Panc1 (cell line): ENCODE measurements around the gene HINT3. TPM values are rescaled to one million over a fixed set of nuclear protein-coding genes. Genes with fewer than 3 reads are reported as not detected.

Source experiments
- ATAC-seq: fragments of 200-7000 bp; cut with Tn5 transposase; 2 replicates; pipeline ENCODE4 v1.9.1; 2020; ENCODE audit warnings: mild to moderate bottlenecking, moderate library complexity
- BruUV-seq: library from RNA; stranded (reverse); fragments of 400-500 nt; replicated peaks from 2 replicates; lab custom pipeline; 2021; lab: Mats Ljungman, UMichigan
- CTCF ChIA-PET: fragments of 300-600 bp; sonication (Branson Sonifier 250); formaldehyde crosslinking; loops from one replicate; lab custom pipeline; 2022; ENCODE audit warnings: antibody characterized with exemption; lab: Charles Lee
- POLR2A ChIA-PET: fragments of 300-600 bp; sonication (Branson Sonifier 250); formaldehyde crosslinking; loops from one replicate; lab custom pipeline; 2022; ENCODE audit warnings: antibody characterized with exemption; lab: Charles Lee
- DNase-seq: peaks from one replicate; pipeline ENCODE4 v3.0.0-alpha.2; 2010; ENCODE audit warnings: low read depth, low spot score
- H3K27ac ChIP-seq: 2 replicates; pipeline ENCODE4 v1.5.1; 2011; ENCODE audit warnings: mild to moderate bottlenecking, low read length, inconsistent platforms
- H3K27me3 ChIP-seq: fragments of 200-500 bp; sonication (Bioruptor generic); 2 replicates; pipeline ENCODE4 v1.6.0; 2014; ENCODE audit warnings: low read length, inconsistent platforms; ENCODE audit not compliant: control insufficient read depth, insufficient read depth
- H3K36me3 ChIP-seq: fragments of 200-500 bp; sonication (Bioruptor generic); 2 replicates; pipeline ENCODE4 v1.5.1; 2014; ENCODE audit warnings: inconsistent platforms, mild to moderate bottlenecking, low read length, moderate library complexity; ENCODE audit not compliant: control insufficient read depth, insufficient read depth
- H3K4me1 ChIP-seq: 2 replicates; pipeline ENCODE4 v1.5.1; 2011; ENCODE audit warnings: inconsistent platforms, mild to moderate bottlenecking, low read length, moderate library complexity; ENCODE audit not compliant: control insufficient read depth, insufficient read depth
- H3K4me3 ChIP-seq, 2 experiments: 2 replicates each; pipeline ENCODE4 v1.5.1; 2011 to 2012; ENCODE audit warnings: low read depth in 2 of 2, low read length in 2 of 2, mild to moderate bottlenecking in 2 of 2, inconsistent platforms in 1 of 2, moderate library complexity in 1 of 2
- H3K9me3 ChIP-seq: fragments of 200-500 bp; sonication (Bioruptor generic); 2 replicates; pipeline ENCODE4 v1.5.1; 2014; ENCODE audit warnings: low read depth, mild to moderate bottlenecking, inconsistent platforms, low read length, moderate library complexity; ENCODE audit not compliant: control insufficient read depth, insufficient read depth
- CTCF ChIP-seq: fragments of 450-650 bp; IDR thresholded peaks from 2 replicates; pipeline ENCODE4 v1.5.1; 2017; ENCODE audit warnings: mild to moderate bottlenecking
- POLR2AphosphoS5 ChIP-seq: IDR thresholded peaks from 2 replicates; pipeline ENCODE4 v1.6.1; 2012; ENCODE audit warnings: mild to moderate bottlenecking, low read depth, low read length, moderate library complexity
- SIN3A ChIP-seq: IDR thresholded peaks from 2 replicates; pipeline ENCODE4 v1.6.1; 2012; ENCODE audit warnings: low read depth, mild to moderate bottlenecking, low read length, moderate library complexity, borderline replicate concordance; ENCODE audit not compliant: insufficient read depth
- TCF7L2 ChIP-seq: IDR thresholded peaks from 2 replicates; pipeline ENCODE4 v1.6.1; 2011; ENCODE audit warnings: mild to moderate bottlenecking, low read depth, low read length, inconsistent platforms
- in situ Hi-C: cut with HindIII; loops from 2 replicates; pipeline ENCODE4 v1.10.0; 2016; ENCODE audit warnings: low sequenced_read_pairs, low pct_unique_long_range_greater_than_20kb
- intact Hi-C: fragments of 100-400 bp; cut with micrococcal nuclease; formaldehyde crosslinking; loops from one replicate; pipeline ENCODE4 v1.10.0; 2022; ENCODE audit not compliant: unreplicated experiment
- total RNA-seq: library from RNA; stranded (reverse); gene quantifications from one replicate; pipeline ENCODE4 v1.2.1, GENCODE V29; 2021; ENCODE audit not compliant: unreplicated experiment
- TF ChIP-seq, protein P1 (sequence below), 2 experiments: IDR thresholded peaks; 2 replicates each; pipeline ENCODE4 v1.6.1; 2011 to 2012; ENCODE audit warnings: low read depth in 2 of 2, control low read depth in 1 of 2, low read length in 1 of 2, mild to moderate bottlenecking in 1 of 2, moderate library complexity in 1 of 2; ENCODE audit not compliant: insufficient read depth in 1 of 2

The HINT3 gene
- total RNA-seq, 1 experiment from 2014 or later: 11.5 TPM

GRCh38 chr6:125942672-125943527, 13.7 kb upstream of the HINT3 start:
- DNase-seq (no peak), ATAC-seq (0 out of 2 replicates have a peak, but pooled peaks have one; percentile 27)
- no peak overlapping the region for H3K27ac ChIP-seq
- H3K36me3 ChIP-seq: no peaks in the 10 kb centered on the region
- H3K4me1 ChIP-seq: no peaks in the 10 kb centered on the region; the same call in 1 of the 2 replicates
- TF ChIP-seq TCF7L2 (no peak), CTCF (no peak), SIN3A (no peak), POLR2AphosphoS5 (no peak)
- TF ChIP-seq, protein P1, sequence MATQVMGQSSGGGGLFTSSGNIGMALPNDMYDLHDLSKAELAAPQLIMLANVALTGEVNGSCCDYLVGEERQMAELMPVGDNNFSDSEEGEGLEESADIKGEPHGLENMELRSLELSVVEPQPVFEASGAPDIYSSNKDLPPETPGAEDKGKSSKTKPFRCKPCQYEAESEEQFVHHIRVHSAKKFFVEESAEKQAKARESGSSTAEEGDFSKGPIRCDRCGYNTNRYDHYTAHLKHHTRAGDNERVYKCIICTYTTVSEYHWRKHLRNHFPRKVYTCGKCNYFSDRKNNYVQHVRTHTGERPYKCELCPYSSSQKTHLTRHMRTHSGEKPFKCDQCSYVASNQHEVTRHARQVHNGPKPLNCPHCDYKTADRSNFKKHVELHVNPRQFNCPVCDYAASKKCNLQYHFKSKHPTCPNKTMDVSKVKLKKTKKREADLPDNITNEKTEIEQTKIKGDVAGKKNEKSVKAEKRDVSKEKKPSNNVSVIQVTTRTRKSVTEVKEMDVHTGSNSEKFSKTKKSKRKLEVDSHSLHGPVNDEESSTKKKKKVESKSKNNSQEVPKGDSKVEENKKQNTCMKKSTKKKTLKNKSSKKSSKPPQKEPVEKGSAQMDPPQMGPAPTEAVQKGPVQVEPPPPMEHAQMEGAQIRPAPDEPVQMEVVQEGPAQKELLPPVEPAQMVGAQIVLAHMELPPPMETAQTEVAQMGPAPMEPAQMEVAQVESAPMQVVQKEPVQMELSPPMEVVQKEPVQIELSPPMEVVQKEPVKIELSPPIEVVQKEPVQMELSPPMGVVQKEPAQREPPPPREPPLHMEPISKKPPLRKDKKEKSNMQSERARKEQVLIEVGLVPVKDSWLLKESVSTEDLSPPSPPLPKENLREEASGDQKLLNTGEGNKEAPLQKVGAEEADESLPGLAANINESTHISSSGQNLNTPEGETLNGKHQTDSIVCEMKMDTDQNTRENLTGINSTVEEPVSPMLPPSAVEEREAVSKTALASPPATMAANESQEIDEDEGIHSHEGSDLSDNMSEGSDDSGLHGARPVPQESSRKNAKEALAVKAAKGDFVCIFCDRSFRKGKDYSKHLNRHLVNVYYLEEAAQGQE (IDR thresholded peaks at IDR 0.05; ENCODE audit: insufficient read depth in 1 of 2, low read depth in 2 of 2, low read length in 1 of 2): no peak
- CTCF ChIA-PET: interaction anchor here (1.4 kb wide), 1 partner anchor 13 kb away, joined by 6 read pairs; the partner anchor contains the start of gene HINT3
- in situ Hi-C loops (no loop called here), intact Hi-C loops (no loop called here)
- H3K4me3 ChIP-seq: no peak overlapping the region
- POLR2A ChIA-PET: interaction anchor here (1.0 kb wide), 1 partner anchor 151 kb away, joined by 3 read pairs; no protein-coding TSS in a partner anchor
- H3K9me3 ChIP-seq: no peaks in the 10 kb centered on the region
- no TSS peak for BruUV-seq
- peaks cover 11% of the 10 kb centered on the region; the same call in 1 of the 2 replicates for H3K27me3 ChIP-seq

- Histone ChIP-seq H3K4me1 (no peaks in the 10 kb centered on the region; the same call in 1 of the 2 replicates), H3K4me3 (no peak overlapping the region), H3K27ac (no peak overlapping the region), H3K27me3 (peaks cover 11% of the 10 kb centered on the region; the same call in 1 of the 2 replicates), H3K9me3 (no peaks in the 10 kb centered on the region), H3K36me3 (no peaks in the 10 kb centered on the region)
- intact Hi-C loops (no loop called here), in situ Hi-C loops (no loop called here)
- ChIA-PET POLR2A (interaction anchor here (0.6 to 1.0 kb wide), 2 partner anchors 152 to 155 kb away, joined by 3 read pairs; no protein-coding TSS in a partner anchor), CTCF (interaction anchor here (1.4 kb wide), 1 partner anchor 12 kb away, joined by 6 read pairs; the partner anchor contains the start of gene HINT3)
- TF ChIP-seq POLR2AphosphoS5 (no peak), TCF7L2 (no peak), SIN3A (no peak), CTCF (no peak)
- TF ChIP-seq, protein P1 (IDR thresholded peaks at IDR 0.05; ENCODE audit: insufficient read depth in 1 of 2, low read depth in 2 of 2, low read length in 1 of 2): no peak
- ATAC-seq: no peak
- no TSS peak for BruUV-seq
- DNase-seq: no peak
These were observed 12.8 kb upstream of the HINT3 start for GRCh38 chr6:125943528-125944433.
